BE2C (cell line): ENCODE data around the gene ARHGEF11.

Source experiments
- DNase-seq: peaks from one replicate; pipeline ENCODE4 v3.0.0-alpha.2; 2020
- H3K27me3 ChIP-seq: fragments of 250-450 bp; sonication (Bioruptor Pico); 2 replicates; pipeline ENCODE4 v1.5.1; 2020; ENCODE audit warnings: mild to moderate bottlenecking
- H3K36me3 ChIP-seq: fragments of 250-450 bp; sonication (Bioruptor Pico); 2 replicates; pipeline ENCODE4 v1.5.1; 2020; ENCODE audit warnings: mild to moderate bottlenecking
- H3K4me1 ChIP-seq: fragments of 250-450 bp; sonication (Bioruptor Pico); 2 replicates; pipeline ENCODE4 v1.5.1; 2020
- H3K4me3 ChIP-seq: 2 replicates; pipeline ENCODE4 v1.5.1; 2011; ENCODE audit warnings: low read depth, low read length
- H3K9me3 ChIP-seq: fragments of 250-450 bp; sonication (Bioruptor Pico); 2 replicates; pipeline ENCODE4 v1.5.1; 2020
- CTCF ChIP-seq: IDR thresholded peaks from 2 replicates; pipeline ENCODE4 v1.5.1; 2012; ENCODE audit warnings: mild to moderate bottlenecking, low read depth, low read length

Gene ARHGEF11

GRCh38 chr1:156887734-156888133 is 157.8 kb downstream of the ARHGEF11 start:
- H3K4me1 ChIP-seq, result peaks cover 47% of the 10 kb centered on the region
- no peaks in the 10 kb centered on the region for H3K27me3 ChIP-seq
- TF ChIP-seq CTCF, result no peak
- no peak for DNase-seq
- H3K9me3 ChIP-seq, result no peaks in the 10 kb centered on the region
- no peak overlapping the region for H3K4me3 ChIP-seq
- H3K36me3 ChIP-seq, result no peaks in the 10 kb centered on the region

- no peaks in the 10 kb centered on the region for H3K36me3 ChIP-seq
- no peak overlapping the region for H3K4me3 ChIP-seq
- no peak for DNase-seq
- no peaks in the 10 kb centered on the region for H3K9me3 ChIP-seq
- H3K4me1 ChIP-seq, result peaks cover 51% of the 10 kb centered on the region
- no peak for TF ChIP-seq CTCF
- no peaks in the 10 kb centered on the region for H3K27me3 ChIP-seq
Observed at GRCh38 chr1:156887317-156887716, 158.2 kb downstream of the ARHGEF11 start.

- H3K27me3 ChIP-seq, result no peaks in the 10 kb centered on the region
- peaks cover 53% of the 10 kb centered on the region for H3K4me1 ChIP-seq
- no peak; the same call in 1 of the 2 replicates for TF ChIP-seq CTCF
- no peaks in the 10 kb centered on the region for H3K36me3 ChIP-seq
- DNase-seq, result peak; percentile 45
- H3K4me3 ChIP-seq, result no peak overlapping the region
- no peaks in the 10 kb centered on the region for H3K9me3 ChIP-seq
Observed at GRCh38 chr1:156886583-156887281, 158.8 kb downstream of the ARHGEF11 start.

- H3K4me3 ChIP-seq, result no peak overlapping the region
- no peak for TF ChIP-seq CTCF
- H3K27me3 ChIP-seq, result no peaks in the 10 kb centered on the region
- DNase-seq, result no peak
- no peaks in the 10 kb centered on the region for H3K36me3 ChIP-seq
- no peaks in the 10 kb centered on the region for H3K9me3 ChIP-seq
- peaks cover 59% of the 10 kb centered on the region for H3K4me1 ChIP-seq
Observed at GRCh38 chr1:156885880-156886355, 159.6 kb downstream of the ARHGEF11 start.

- H3K9me3 ChIP-seq, result no peaks in the 10 kb centered on the region
- TF ChIP-seq CTCF, result no peak
- H3K27me3 ChIP-seq, result no peaks in the 10 kb centered on the region
- H3K4me3 ChIP-seq, result no peak overlapping the region
- DNase-seq, result no peak
- no peaks in the 10 kb centered on the region for H3K36me3 ChIP-seq
- peaks cover 57% of the 10 kb centered on the region for H3K4me1 ChIP-seq
Observed at GRCh38 chr1:156885314-156885713, 160.2 kb downstream of the ARHGEF11 start.
